Prostate gland (tissue), 2 donors: ENCODE measurements around the gene DPEP2.

Experiments used
- POLR2A ChIP-seq: fragments of 450-650 bp; IDR thresholded peaks from one replicate; pipeline ENCODE4 v1.6.1; 2016; ENCODE audit warnings: antibody characterized with exemption, mild to moderate bottlenecking
- POLR2AphosphoS5 ChIP-seq: sonication (generic); formaldehyde crosslinking; IDR thresholded peaks from one replicate; pipeline ENCODE4 v1.6.1; 2017; ENCODE audit warnings: antibody characterized with exemption
- TF ChIP-seq, protein P1 (sequence below), 4 experiments: fragments of 200-600 bp in 2 of 4; fragments of 450-650 bp in 2 of 4; sonication (generic) in 2 of 4; IDR thresholded peaks; 1 replicate in 3 of 4; 2 replicates in 1 of 4; pipeline ENCODE4 v1.5.1; 2016 to 2019; ENCODE audit warnings: antibody characterized with exemption in 4 of 4, mild to moderate bottlenecking in 2 of 4, moderate library complexity in 2 of 4

DNA sequence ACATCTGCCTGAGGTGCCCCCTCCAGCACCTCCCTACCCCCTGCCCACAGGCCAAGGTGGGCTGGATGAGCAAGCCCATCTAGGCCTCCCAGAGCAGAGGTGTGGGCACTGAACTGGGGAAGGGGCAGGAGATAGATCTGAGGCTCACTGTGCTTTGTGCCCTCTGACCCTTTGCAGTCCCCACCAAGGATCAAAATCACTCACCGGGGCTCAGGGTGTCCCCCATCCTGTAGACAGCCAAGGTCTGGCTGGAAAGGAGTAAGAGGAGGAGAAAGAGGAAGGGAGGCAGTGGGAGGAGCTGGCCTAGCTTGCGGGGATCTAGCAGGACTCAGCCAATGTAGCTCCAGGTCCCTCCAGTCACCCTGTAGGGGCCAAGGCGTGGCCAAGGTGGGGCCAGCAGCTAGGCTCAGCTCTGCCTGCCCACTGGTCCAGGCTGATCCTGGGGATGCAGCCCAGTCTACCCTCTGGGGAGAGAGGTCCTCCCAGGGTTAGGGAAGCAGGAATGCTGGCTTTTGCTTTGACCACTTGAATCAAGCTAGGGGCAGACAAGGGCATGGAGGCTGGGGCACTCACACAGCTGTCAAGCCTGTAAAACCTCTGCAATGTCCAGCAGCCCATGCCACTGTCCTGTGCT is 32.6 kb downstream of the DPEP2 start:
- TF ChIP-seq, protein P1, sequence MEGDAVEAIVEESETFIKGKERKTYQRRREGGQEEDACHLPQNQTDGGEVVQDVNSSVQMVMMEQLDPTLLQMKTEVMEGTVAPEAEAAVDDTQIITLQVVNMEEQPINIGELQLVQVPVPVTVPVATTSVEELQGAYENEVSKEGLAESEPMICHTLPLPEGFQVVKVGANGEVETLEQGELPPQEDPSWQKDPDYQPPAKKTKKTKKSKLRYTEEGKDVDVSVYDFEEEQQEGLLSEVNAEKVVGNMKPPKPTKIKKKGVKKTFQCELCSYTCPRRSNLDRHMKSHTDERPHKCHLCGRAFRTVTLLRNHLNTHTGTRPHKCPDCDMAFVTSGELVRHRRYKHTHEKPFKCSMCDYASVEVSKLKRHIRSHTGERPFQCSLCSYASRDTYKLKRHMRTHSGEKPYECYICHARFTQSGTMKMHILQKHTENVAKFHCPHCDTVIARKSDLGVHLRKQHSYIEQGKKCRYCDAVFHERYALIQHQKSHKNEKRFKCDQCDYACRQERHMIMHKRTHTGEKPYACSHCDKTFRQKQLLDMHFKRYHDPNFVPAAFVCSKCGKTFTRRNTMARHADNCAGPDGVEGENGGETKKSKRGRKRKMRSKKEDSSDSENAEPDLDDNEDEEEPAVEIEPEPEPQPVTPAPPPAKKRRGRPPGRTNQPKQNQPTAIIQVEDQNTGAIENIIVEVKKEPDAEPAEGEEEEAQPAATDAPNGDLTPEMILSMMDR (IDR thresholded peaks at IDR 0.05): no peak
- peak; percentile 16 for TF ChIP-seq POLR2A
- TF ChIP-seq POLR2AphosphoS5: no peak
